GM12874 (cell line): Measurements from ENCODE around the gene DTX1.

Experiments
- TF ChIP-seq, protein P1 (sequence below): IDR thresholded peaks from 2 replicates; pipeline ENCODE4 v1.5.1; 2011; ENCODE audit warnings: low read depth, mild to moderate bottlenecking, control low read depth, low read length, moderate library complexity; ENCODE audit not compliant: insufficient read depth

DTX1 gene

DNA sequence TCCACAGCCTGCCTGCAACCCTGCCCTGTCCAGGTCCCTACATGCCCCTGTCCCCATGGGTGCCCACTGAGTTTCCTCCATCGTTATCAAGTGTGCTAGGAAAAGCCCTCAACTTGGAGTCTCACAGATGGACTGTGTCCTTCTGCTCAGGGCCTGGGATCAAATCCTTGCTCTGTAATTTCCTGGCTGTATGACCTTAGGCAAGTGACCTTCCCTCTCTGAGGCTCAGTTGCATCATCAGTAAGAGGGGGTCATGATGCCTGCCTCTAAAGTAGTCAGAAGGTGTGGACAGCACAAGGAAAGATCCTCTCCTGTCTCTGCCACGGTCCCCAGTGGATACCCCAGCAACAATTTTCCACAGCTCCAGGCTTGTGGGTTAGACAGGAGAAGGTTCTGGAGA lies 56.9 kb downstream of the DTX1 start:
- TF ChIP-seq, protein P1, sequence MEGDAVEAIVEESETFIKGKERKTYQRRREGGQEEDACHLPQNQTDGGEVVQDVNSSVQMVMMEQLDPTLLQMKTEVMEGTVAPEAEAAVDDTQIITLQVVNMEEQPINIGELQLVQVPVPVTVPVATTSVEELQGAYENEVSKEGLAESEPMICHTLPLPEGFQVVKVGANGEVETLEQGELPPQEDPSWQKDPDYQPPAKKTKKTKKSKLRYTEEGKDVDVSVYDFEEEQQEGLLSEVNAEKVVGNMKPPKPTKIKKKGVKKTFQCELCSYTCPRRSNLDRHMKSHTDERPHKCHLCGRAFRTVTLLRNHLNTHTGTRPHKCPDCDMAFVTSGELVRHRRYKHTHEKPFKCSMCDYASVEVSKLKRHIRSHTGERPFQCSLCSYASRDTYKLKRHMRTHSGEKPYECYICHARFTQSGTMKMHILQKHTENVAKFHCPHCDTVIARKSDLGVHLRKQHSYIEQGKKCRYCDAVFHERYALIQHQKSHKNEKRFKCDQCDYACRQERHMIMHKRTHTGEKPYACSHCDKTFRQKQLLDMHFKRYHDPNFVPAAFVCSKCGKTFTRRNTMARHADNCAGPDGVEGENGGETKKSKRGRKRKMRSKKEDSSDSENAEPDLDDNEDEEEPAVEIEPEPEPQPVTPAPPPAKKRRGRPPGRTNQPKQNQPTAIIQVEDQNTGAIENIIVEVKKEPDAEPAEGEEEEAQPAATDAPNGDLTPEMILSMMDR, result no peak

DNA sequence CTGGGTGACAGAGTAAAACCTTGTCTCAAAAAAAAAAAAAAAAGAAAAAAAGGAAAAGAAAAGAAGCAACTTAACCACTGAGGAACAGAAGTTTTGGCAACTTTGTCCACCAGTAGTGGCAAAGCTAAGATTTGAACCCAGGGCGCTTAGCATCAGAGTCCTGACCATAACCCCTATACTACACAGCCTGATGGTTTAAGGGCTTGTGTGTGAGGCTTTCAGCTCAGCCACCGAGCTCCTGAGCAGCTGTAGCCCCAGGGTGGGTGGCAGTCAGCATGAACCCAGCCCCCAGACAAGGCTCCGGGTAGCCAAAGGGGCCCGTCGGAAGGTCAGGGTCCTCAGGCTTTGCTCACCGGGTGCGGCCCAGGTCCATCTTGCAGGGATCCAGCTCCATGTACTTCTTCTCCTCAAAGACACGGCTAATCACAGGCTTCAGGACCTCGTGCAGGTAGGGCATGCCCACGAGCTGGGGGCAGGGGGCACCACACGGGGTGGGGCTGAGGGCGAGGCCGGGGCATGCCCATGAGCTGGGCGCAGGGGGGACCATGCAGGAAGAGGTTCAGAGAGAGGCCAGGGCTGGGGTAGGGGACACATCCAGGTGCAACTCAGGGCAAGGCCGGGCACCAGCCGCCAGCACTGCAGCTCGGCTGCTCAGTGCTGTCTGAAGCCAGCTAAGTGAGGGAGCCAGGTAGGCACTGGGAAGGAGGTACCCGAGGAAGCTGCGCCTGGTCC lies 58.1 kb downstream of the DTX1 start:
- TF ChIP-seq, protein P1, result no peak

DNA sequence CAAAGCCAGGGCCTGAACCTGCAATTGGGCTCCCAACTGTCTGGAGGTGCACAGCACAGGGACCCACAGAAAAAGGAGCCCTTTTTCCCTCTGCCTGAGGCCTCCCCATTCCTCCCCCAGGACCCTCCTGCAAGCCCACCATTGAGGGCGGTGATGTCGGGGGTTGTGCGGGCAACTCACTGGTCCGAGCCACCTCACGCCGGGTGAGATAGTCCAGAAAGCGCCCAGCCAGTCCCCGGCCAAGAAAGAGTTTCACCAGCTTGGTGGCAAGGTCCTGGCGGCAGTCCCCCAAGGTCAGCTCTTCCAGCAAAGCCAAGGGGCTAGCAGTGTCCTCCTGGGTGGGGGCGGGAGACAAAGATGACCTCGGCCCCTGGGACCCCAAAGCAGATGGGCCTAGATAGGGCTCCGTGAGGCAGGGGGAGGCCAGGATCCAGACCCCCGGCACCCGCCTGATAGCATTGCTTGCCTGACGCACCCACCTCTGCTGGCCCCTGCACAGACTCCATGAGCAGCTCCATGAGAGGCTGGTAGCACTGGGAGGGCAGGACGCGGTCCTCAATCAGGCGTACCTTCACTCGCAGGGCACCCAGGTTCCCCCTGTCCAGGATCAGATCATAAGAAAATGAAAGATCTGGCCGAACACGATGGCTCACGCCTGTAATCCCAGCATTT lies 59.1 kb downstream of the DTX1 start:
- TF ChIP-seq, protein P1, result no peak

DNA sequence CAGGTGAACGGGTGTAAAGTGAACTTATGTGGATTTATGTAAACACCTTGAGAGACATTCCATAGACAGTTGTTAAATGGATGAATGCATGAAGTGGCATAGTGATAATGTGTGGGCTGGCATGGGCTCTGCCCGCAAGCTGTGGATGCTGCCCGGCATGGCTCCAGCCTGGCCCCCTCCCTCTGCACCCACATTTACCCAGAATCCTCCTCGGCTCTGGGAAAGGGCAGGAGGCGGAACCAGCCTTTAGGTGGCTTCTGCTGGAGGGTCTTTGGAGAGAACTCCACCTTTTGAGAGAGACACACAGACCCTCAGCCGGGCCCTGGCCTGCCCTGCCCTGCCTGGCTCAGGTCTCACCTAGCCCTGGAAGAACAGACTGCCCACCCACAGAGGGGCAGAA lies 60.3 kb downstream of the DTX1 start:
- TF ChIP-seq, protein P1, result no peak

DNA sequence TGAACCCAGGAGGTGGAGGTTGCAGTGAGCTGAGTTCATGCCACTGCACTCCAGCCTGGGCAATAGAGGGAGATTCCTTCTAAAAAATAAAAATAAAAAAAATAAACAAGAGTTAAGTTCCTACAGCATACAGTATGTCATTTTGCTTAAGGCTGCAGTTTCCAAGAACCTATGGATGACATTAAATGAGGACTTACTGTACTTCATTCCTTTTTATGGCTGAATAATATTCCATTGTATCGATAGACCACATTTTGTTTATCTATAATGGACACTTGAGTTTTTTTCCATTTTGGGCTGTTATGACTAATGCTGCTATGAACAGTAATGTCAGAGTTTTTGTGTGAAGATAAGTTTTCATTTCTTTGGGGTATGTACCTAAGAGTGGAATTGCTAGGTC lies 61.6 kb downstream of the DTX1 start:
- TF ChIP-seq, protein P1, result no peak

DNA sequence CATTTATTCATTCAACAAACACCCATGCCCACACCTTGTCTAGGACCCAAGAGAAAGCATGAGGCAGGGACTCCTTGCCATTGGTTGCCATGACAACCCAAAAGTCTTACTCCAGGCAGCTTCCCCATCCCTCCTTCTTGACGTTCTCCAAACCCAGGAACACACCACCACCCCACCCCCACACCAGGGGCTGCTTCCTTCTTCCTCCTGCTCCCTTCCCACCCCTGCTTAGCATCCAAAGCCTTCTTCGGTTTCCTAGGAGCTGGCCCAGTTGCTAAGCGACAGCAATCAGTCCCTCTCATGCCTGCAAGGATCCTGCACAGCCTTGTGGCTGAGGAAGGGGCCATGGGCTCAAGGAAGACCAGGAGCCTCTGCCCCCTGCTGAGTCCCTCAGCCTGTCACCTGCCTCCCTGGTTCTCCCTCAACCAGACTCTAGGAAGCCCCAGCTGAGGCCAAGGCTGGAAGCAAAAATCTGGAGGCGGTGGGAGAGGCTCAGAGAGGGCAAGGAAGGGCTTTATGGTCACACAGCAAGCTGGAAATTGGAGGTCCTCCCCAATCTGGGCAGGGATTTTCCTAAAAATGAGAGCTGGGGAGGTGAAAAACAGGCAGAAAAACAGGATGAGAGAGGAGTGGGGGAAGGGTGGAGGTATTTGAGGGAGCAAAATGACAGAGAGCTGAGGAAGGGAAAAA lies 63.6 kb downstream of the DTX1 start:
- TF ChIP-seq, protein P1, result no peak

DNA sequence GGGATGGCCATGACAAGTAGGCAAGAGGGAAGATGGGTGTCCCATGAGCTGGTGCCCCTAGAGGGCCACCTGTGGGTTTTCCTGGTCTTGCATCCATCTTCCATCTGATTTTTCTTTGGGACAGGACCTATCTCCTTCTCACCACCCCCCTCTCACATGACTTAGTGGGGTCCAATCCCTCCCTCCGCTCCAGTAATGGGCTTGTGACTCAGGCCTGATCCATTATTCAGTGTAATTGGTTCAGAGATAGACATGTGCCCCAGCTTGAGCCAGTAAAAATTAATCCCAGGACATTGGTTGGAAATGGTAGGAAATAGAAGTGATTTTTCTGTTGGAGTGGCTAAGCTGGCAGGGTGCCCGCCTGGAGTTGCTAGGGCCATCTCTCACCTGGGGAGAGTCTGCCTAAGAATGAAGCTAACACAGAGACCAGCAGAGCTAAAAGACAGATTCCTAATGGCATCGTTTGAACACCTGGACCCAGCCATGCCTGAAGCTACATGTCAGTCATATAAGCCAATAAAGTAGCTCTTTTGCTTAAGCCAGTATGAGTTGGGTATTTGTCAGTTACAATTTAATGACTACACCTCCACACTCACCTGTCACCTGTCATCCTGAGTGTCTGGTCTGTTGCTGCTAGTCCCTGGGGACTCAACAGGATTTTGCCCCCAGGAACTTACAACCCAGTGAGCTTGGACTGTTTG lies 64.3 kb downstream of the DTX1 start:
- TF ChIP-seq, protein P1, result no peak
